ENCODE data around the gene RAB7A.
"Not testable (repeated sequence)": the region's sequence is repeated elsewhere in the genome, so short reads cannot be mapped to it uniquely, and the experiment has no call there.

GRCh38 chr3:128830762-128831161 lies 104.8 kb downstream of the RAB7A start:
- TF ChIP-seq TARDBP (IDR thresholded peaks at IDR 0.05); SP1 (IDR thresholded peaks at IDR 0.05); ARNT (IDR thresholded peaks at IDR 0.05); BHLHE40 (IDR thresholded peaks at IDR 0.05; ENCODE audit: borderline replicate concordance); FOXK2 (IDR thresholded peaks at IDR 0.05): not testable (repeated sequence)

All from HEK293T (cell line).